Measurements from ENCODE around the gene HAT1.

DNA sequence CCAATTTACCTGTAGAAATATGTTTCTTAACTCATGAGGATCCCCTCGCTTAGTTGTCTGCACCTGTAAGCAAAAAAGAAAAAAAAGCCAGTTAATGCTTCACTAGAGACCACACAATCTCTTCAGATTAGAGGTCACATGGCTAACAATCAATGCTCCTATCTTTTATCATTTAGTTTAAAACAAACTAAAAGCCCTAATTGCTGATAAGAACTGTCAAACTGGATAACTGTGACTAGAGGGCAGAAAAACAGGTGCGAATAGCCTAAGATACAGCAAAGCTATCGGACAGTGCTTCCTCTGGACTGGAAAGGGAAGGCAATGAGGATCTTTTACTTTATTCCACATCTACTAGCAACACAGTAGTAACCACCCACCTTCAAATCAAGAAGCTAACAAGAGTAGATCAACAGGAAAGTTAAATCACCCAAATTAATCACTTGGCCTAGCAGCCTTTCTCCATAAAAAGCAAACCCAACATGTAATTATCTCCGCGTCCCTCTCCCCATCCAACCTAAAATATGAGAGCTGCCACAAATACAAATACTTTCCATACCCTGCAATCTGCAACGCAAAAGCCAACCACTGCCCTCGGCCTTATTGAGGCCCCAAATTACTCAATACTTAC is 29.0 kb upstream of the HAT1 start:
- TF ChIP-seq EZH2 (IDR thresholded peaks at IDR 0.05; ENCODE audit: borderline replicate concordance, insufficient read depth, low read length, poor library complexity, severe bottlenecking) (no peak), POLR2AphosphoS5 (IDR thresholded peaks at IDR 0.05) (no peak), EP300 (conservative IDR thresholded peaks at IDR 0.05; ENCODE audit: poor library complexity, severe bottlenecking) (no peak), RAD21 (conservative IDR thresholded peaks at IDR 0.05) (no peak)
- TF ChIP-seq, protein P1, sequence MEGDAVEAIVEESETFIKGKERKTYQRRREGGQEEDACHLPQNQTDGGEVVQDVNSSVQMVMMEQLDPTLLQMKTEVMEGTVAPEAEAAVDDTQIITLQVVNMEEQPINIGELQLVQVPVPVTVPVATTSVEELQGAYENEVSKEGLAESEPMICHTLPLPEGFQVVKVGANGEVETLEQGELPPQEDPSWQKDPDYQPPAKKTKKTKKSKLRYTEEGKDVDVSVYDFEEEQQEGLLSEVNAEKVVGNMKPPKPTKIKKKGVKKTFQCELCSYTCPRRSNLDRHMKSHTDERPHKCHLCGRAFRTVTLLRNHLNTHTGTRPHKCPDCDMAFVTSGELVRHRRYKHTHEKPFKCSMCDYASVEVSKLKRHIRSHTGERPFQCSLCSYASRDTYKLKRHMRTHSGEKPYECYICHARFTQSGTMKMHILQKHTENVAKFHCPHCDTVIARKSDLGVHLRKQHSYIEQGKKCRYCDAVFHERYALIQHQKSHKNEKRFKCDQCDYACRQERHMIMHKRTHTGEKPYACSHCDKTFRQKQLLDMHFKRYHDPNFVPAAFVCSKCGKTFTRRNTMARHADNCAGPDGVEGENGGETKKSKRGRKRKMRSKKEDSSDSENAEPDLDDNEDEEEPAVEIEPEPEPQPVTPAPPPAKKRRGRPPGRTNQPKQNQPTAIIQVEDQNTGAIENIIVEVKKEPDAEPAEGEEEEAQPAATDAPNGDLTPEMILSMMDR (IDR thresholded peaks at IDR 0.05; ENCODE audit: poor library complexity, severe bottlenecking) = no peak
- TF ChIP-seq, protein P2, sequence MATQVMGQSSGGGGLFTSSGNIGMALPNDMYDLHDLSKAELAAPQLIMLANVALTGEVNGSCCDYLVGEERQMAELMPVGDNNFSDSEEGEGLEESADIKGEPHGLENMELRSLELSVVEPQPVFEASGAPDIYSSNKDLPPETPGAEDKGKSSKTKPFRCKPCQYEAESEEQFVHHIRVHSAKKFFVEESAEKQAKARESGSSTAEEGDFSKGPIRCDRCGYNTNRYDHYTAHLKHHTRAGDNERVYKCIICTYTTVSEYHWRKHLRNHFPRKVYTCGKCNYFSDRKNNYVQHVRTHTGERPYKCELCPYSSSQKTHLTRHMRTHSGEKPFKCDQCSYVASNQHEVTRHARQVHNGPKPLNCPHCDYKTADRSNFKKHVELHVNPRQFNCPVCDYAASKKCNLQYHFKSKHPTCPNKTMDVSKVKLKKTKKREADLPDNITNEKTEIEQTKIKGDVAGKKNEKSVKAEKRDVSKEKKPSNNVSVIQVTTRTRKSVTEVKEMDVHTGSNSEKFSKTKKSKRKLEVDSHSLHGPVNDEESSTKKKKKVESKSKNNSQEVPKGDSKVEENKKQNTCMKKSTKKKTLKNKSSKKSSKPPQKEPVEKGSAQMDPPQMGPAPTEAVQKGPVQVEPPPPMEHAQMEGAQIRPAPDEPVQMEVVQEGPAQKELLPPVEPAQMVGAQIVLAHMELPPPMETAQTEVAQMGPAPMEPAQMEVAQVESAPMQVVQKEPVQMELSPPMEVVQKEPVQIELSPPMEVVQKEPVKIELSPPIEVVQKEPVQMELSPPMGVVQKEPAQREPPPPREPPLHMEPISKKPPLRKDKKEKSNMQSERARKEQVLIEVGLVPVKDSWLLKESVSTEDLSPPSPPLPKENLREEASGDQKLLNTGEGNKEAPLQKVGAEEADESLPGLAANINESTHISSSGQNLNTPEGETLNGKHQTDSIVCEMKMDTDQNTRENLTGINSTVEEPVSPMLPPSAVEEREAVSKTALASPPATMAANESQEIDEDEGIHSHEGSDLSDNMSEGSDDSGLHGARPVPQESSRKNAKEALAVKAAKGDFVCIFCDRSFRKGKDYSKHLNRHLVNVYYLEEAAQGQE (IDR thresholded peaks at IDR 0.05; ENCODE audit: borderline replicate concordance) = no peak
